ENCODE data around the gene CAND2. TPM values are rescaled to one million over a fixed set of nuclear protein-coding genes. Genes with fewer than 3 reads are reported as not detected.

The CAND2 gene
- total and polyA plus RNA-seq, 3 donors from 2014 or later = 38.0 to 128 (median 118) TPM

DNA sequence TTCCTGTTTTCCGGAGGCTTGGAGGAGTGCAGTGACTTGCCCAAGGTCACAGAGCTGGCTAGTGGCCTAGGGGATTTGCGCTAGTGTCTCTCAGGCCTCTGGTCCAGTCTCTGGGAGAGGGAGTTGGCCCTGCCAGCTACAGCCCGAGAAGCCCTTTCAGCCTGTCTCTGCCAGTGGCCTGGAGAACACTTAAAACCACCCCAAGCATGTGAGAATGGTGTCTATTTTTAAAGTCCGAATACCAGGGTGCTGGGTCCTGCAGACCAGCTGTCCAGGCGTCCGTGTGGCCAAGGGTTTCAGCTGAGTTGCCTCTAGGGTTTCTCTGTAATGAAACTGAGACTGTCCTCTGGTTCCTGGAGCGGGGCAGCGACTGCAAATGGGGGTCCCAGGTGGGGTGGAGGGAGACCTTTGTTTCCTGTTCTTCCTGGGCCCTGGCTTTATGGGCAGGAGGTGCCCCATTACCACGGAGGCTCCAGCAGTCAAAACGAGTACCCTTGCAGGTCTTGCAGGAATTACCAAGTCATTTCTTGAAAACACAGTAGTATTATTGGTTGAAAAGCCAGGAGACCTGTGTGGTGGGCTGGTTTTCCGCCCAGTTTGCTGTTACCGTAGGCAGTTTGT is 2.2 kb downstream of the CAND2 start:
- no peaks in the 10 kb centered on the region for H3K9me3 ChIP-seq
- peak overlapping the region in 1 of 2 donors; percentile 15 for H3K4me3 ChIP-seq
- H3K36me3 ChIP-seq (ENCODE audit: low read depth, missing control alignments) = no peaks in the 10 kb centered on the region
- H3K27me3 ChIP-seq = no peaks in the 10 kb centered on the region
- TF ChIP-seq POLR2A (IDR thresholded peaks at IDR 0.05) (no peak), CTCF (IDR thresholded peaks at IDR 0.05) (no peak)
- H3K4me1 ChIP-seq = peaks cover 31% of the 10 kb centered on the region
- peak; percentile 68 for DNase-seq
- H3K27ac ChIP-seq = peak overlapping the region; percentile 90 to 95
- intact Hi-C loops (cut with DNase I; ENCODE audit: low total_unique reads) = no loop called here
- WGBS, 2 donors = 46 to 48% methylated on average over 12 of the region's 12 CpGs

GRCh38 chr3:12799525-12800440 is 3.3 kb downstream of the CAND2 start:
- Histone ChIP-seq H3K27ac (peak overlapping the region in 1 of 2 donors; percentile 95), H3K36me3 (ENCODE audit: low read depth, missing control alignments) (no peaks in the 10 kb centered on the region), H3K27me3 (no peaks in the 10 kb centered on the region), H3K9me3 (no peaks in the 10 kb centered on the region), H3K4me3 (no peak overlapping the region), H3K4me1 (peaks cover 31% of the 10 kb centered on the region)
- no peak for TF ChIP-seq POLR2A (IDR thresholded peaks at IDR 0.05)
- TF ChIP-seq CTCF (IDR thresholded peaks at IDR 0.05) = no peak
- intact Hi-C loops (cut with DNase I; ENCODE audit: low total_unique reads) = no loop called here
- WGBS, 2 donors = 87 to 92% methylated on average over 7 of the region's 7 CpGs
- no peak for DNase-seq

- 89 to 95% methylated on average over 12 of the region's 12 CpGs for WGBS, 2 donors
- H3K36me3 ChIP-seq (ENCODE audit: low read depth, missing control alignments) = no peaks in the 10 kb centered on the region
- no peak for TF ChIP-seq CTCF (IDR thresholded peaks at IDR 0.05)
- no peak overlapping the region for H3K4me3 ChIP-seq
- no peaks in the 10 kb centered on the region for H3K9me3 ChIP-seq
- intact Hi-C loops (cut with DNase I; ENCODE audit: low total_unique reads) = no loop called here
- no peak for DNase-seq
- H3K27ac ChIP-seq = no peak overlapping the region
- H3K27me3 ChIP-seq = no peaks in the 10 kb centered on the region
- peaks cover 15% of the 10 kb centered on the region for H3K4me1 ChIP-seq
These were observed 6.9 kb downstream of the CAND2 start for GRCh38 chr3:12803371-12803770.

DNA sequence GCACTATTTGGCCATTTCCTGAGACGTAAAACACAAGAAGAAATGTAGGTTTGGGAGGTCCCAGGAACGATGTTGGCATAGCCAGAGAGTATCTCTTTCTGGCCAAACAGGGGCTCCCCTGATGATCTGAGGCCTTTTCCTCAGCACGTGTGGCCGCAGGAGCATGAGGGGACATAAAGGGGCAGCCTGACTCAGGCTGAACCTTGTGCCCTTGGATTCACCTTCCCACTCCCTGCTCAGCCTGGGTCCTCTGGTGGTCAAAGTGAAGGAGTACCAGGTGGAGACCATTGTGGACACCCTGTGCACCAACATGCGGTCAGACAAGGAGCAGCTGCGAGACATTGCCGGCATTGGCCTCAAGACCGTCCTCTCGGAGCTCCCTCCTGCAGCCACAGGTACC is 10.6 kb downstream of the CAND2 start:
- Histone ChIP-seq H3K4me1 (peaks cover 6% of the 10 kb centered on the region), H3K9me3 (no peaks in the 10 kb centered on the region), H3K27me3 (no peaks in the 10 kb centered on the region), H3K36me3 (ENCODE audit: low read depth, missing control alignments) (no peaks in the 10 kb centered on the region), H3K27ac (no peak overlapping the region), H3K4me3 (no peak overlapping the region)
- no peak for DNase-seq
- intact Hi-C loops (cut with DNase I; ENCODE audit: low total_unique reads) = no loop called here
- 96 to 97% methylated on average over 9 of the region's 9 CpGs for WGBS, 2 donors
- no peak for TF ChIP-seq POLR2A (IDR thresholded peaks at IDR 0.05)
- TF ChIP-seq CTCF (IDR thresholded peaks at IDR 0.05) = no peak

All from testis (tissue), 3 donors.